Adrenal gland (tissue), 12 donors: ENCODE results near the gene HIVEP3. TPM values are rescaled to one million over a fixed set of nuclear protein-coding genes. Genes with fewer than 3 reads are reported as not detected.

ENCODE experiments used
- DNase-seq, 7 donors: peaks; one replicate each; pipeline ENCODE4 v3.0.0-alpha.2; 2019 to 2020
- H3K27ac ChIP-seq, 5 donors: fragments of 200-600 bp; sonication (generic) in 4 of 5; 1 replicate in 3 of 5; 2 replicates in 2 of 5; pipeline versions ENCODE4 v1.5.1 to v1.8.0; 2016 to 2020; ENCODE audit warnings: mild to moderate bottlenecking in 1 of 5
- H3K27me3 ChIP-seq: fragments of 200-600 bp; 2 replicates; pipeline ENCODE4 v1.8.0; 2021
- H3K36me3 ChIP-seq, 2 donors: fragments of 200-600 bp; replicated peaks in 1 of 2; 1 replicate in 1 of 2; 2 replicates in 1 of 2; pipeline versions ENCODE4 v1.5.1 to v1.8.0; 2018 to 2022
- H3K4me1 ChIP-seq, 2 donors: fragments of 200-600 bp; replicated peaks in 1 of 2; 1 replicate in 1 of 2; 2 replicates in 1 of 2; pipeline versions ENCODE4 v1.5.1 to v1.8.0; 2018 to 2021
- H3K4me3 ChIP-seq, 4 donors: fragments of 200-600 bp; sonication (generic) in 3 of 4; one replicate each; pipeline ENCODE4 v1.5.1; 2016 to 2018
- H3K9me3 ChIP-seq, 3 donors: fragments of 200-600 bp; sonication (generic) in 1 of 3; replicated peaks in 1 of 3; 1 replicate in 2 of 3; 2 replicates in 1 of 3; pipeline versions ENCODE4 v1.5.1 to v1.8.0; 2016 to 2021
- CTCF ChIP-seq, 6 experiments: fragments of 450-650 bp in 4 of 6; fragments of 200-600 bp in 2 of 6; sonication (generic) in 1 of 6; IDR thresholded peaks; 1 replicate in 5 of 6; 2 replicates in 1 of 6; pipeline versions ENCODE4 v1.5.1 to v1.8.0; 2016 to 2021; ENCODE audit warnings: antibody characterized with exemption in 6 of 6, mild to moderate bottlenecking in 2 of 6, moderate library complexity in 1 of 6
- POLR2A ChIP-seq, 2 donors: fragments of 450-650 bp; IDR thresholded peaks; one replicate each; pipeline ENCODE4 v1.6.1; 2017; ENCODE audit warnings: antibody characterized with exemption in 2 of 2, mild to moderate bottlenecking in 2 of 2, moderate library complexity in 1 of 2
- WGBS, 4 donors: extraction: QIAGEN DNeasy Blood & Tissue Kit in 2 of 4; methylation state at CpG; one replicate each; pipeline versions ENCODE4 v1.1.5 to v1.1.7; 2013 to 2017; 5-methylcytosine and 5-hydroxymethylcytosine counted together
- intact Hi-C, 2 donors: fragments of 100-400 bp; cut with DNase I; formaldehyde crosslinking; loops; one replicate each; pipeline versions ENCODE4 v1.14.1 to v1.15.0; 2022 to 2023
- polyA plus RNA-seq, 3 donors: library from polyadenylated mRNA; stranded (reverse); fragments of 200-250 nt in 2 of 3; fragments of 350-450 nt in 1 of 3; fragmentation: Illumina TruSeq in 1 of 3; extraction: RNeasy Lipid Tissue Mini Kit (QIAGEN cat#74804) in 1 of 3; gene quantifications; one replicate each; pipeline ENCODE4 v1.2.3, GENCODE V29; 2013 to 2014
- total RNA-seq, 9 donors: library from RNA; depleted of rRNA in 4 of 9; stranded (reverse); fragments of >200 nt in 4 of 9; fragments of 120-200 nt in 1 of 9; fragmentation: NEBNext Ultra II Directional in 1 of 9; extraction: Animal tissue kit (Norgen Biotek cat#: 25700) in 1 of 9; gene quantifications; one replicate each; pipeline versions ENCODE4 v1.1.0 to v1.2.4, GENCODE V29; 2013 to 2023
- donor health status: healthy with polysubstance abuse.
- donor health status: Bipolar disorder and iron deficiency.
- donor health status: DM: yes; HTN: yes; CAD: no.
- donor health status: DM: no; HTN: no; CAD: no.
- donor health status: DM: no; HTN: no; CAD: no.
- donor health status: DM: yes; HTN: yes; CAD: no.

HIVEP3 gene
- total and polyA plus RNA-seq, 12 donors, result 3.2 to 7.7 (median 7.0) TPM

DNA sequence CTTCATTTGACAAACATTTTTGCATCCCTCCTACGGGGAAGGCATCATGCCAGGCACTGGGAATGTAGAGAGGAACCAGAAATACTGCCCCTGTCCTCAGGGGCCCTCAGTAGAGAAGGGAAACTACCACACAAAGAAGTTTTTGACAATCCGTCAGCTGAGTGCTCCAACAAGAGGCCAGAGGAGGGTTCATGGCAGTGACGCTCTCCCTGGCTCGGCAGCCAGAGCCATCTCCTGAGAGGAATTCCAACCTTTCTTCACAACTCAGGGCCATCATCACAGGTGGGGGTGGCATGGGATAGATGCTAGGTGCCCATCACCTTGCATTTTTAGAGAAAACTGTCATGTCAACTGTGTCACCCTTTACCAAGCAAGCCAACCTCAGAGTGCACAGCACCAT lies 154.1 kb downstream of the HIVEP3 start:
- H3K4me3 ChIP-seq, result no peak overlapping the region
- H3K36me3 ChIP-seq, result no peaks in the 10 kb centered on the region
- H3K4me1 ChIP-seq, result peaks cover 0 to 38% of the 10 kb centered on the region in 2 donors
- H3K27me3 ChIP-seq, result no peaks in the 10 kb centered on the region
- TF ChIP-seq POLR2A (IDR thresholded peaks at IDR 0.05) (no peak), CTCF (IDR thresholded peaks at IDR 0.05) (no peak)
- intact Hi-C loops, result no loop called here
- H3K27ac ChIP-seq, result peak overlapping the region in 1 of 5 donors; percentile 67
- H3K9me3 ChIP-seq, result no peaks in the 10 kb centered on the region
- peak in 1 of 7 donors; percentile 24 for DNase-seq
- WGBS, 4 donors, result 53 to 63% (median 57%) methylated on average over 4 of the region's 4 CpGs

DNA sequence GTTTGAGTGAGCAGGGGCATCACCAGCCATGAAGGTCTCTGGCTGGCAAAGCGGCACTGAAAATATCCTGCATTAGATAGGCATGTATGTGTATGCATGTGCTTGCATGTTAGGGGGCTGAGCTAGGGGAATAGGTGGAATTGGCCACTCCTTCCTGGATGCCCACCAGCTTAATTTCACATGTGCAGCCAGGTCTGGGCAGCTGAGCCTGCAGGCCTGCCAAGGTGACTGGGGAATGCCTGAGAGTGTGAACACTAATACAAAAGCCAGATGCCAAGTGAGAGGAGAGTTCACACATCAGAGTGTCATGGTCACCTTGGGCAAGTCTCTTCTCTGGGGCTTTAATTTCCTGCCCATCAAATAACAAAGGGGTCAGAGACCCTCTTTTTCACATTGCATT lies 155.9 kb downstream of the HIVEP3 start:
- no peak for DNase-seq
- intact Hi-C loops, result no loop called here
- Histone ChIP-seq H3K27ac (no peak overlapping the region), H3K9me3 (no peaks in the 10 kb centered on the region), H3K4me1 (peaks cover 0 to 38% of the 10 kb centered on the region in 2 donors), H3K4me3 (no peak overlapping the region), H3K27me3 (no peaks in the 10 kb centered on the region), H3K36me3 (no peaks in the 10 kb centered on the region)
- TF ChIP-seq CTCF (IDR thresholded peaks at IDR 0.05), result no peak
- TF ChIP-seq POLR2A (IDR thresholded peaks at IDR 0.05), result no peak
- 100% methylated on average over 1 of the region's 1 CpG; no CpG with 5 or more reads in 2 of the 4 donors for WGBS, 4 donors

GRCh38 chr1:41762251-41762650 lies 156.5 kb downstream of the HIVEP3 start:
- Histone ChIP-seq H3K9me3 (no peaks in the 10 kb centered on the region), H3K27me3 (no peaks in the 10 kb centered on the region), H3K27ac (no peak overlapping the region), H3K36me3 (no peaks in the 10 kb centered on the region), H3K4me1 (peaks cover 0 to 33% of the 10 kb centered on the region in 2 donors), H3K4me3 (no peak overlapping the region)
- intact Hi-C loops, result no loop called here
- TF ChIP-seq POLR2A (IDR thresholded peaks at IDR 0.05) (no peak), CTCF (IDR thresholded peaks at IDR 0.05) (no peak)
- no peak for DNase-seq
- WGBS, 4 donors, result 64 to 80% (median 69%) methylated on average over 1 to 4 of the region's 4 CpGs

GRCh38 chr1:41758904-41759548 lies 159.7 kb downstream of the HIVEP3 start:
- H3K4me3 ChIP-seq, result no peak overlapping the region
- H3K4me1 ChIP-seq, result peaks cover 0 to 10% of the 10 kb centered on the region in 2 donors
- no peaks in the 10 kb centered on the region for H3K9me3 ChIP-seq
- no peak overlapping the region for H3K27ac ChIP-seq
- intact Hi-C loops, result no loop called here
- no peaks in the 10 kb centered on the region for H3K36me3 ChIP-seq
- 50 to 73% (median 66%) methylated on average over 3 of the region's 3 CpGs for WGBS, 4 donors
- H3K27me3 ChIP-seq, result no peaks in the 10 kb centered on the region
- peak in 3 of 7 donors; percentile 35 to 57 (median 52) for DNase-seq
- TF ChIP-seq POLR2A (IDR thresholded peaks at IDR 0.05), result no peak
- TF ChIP-seq CTCF (IDR thresholded peaks at IDR 0.05), result no peak
